GM13976 (cell line): Measurements from ENCODE around the gene TAS2R60.

Experiments used
- DNase-seq: peaks from one replicate; pipeline ENCODE4 v3.0.0; 2012; ENCODE audit warnings: low spot score
- CTCF ChIP-seq: IDR thresholded peaks from 2 replicates; pipeline ENCODE4 v1.5.1; 2012; ENCODE audit warnings: borderline replicate concordance, mild to moderate bottlenecking; ENCODE audit not compliant: insufficient read depth; ENCODE audit errors: extremely low read depth, missing control alignments, control extremely low read depth
- in situ Hi-C: fragments of 300-500 bp; cut with MboI; formaldehyde crosslinking; loops from one replicate; pipeline ENCODE4 v1.12.0; 2022; ENCODE audit warnings: low sequenced_read_pairs, mixed read lengths, inconsistent platforms; ENCODE audit not compliant: unreplicated experiment

Gene TAS2R60

GRCh38 chr7:143456992-143457793, 13.9 kb downstream of the TAS2R60 start:
- TF ChIP-seq CTCF = no peak
- in situ Hi-C loops = no loop called here
- no peak for DNase-seq

- TF ChIP-seq CTCF = no peak
- DNase-seq = no peak
Observed at GRCh38 chr7:143458263-143458662, 15.0 kb downstream of the TAS2R60 start.

GRCh38 chr7:143458681-143459080, 15.4 kb downstream of the TAS2R60 start:
- no peak for DNase-seq
- in situ Hi-C loops = no loop called here
- TF ChIP-seq CTCF = no peak

More at GRCh38 chr7:143458263-143458662, 15.0 kb downstream of the TAS2R60 start:
- in situ Hi-C loops = no loop called here

- in situ Hi-C loops = no loop called here
- DNase-seq = no peak
- TF ChIP-seq CTCF = no peak
Observed at GRCh38 chr7:143459359-143459758, 16.1 kb downstream of the TAS2R60 start.

GRCh38 chr7:143460271-143460979, 17.2 kb downstream of the TAS2R60 start:
- no peak for TF ChIP-seq CTCF
- in situ Hi-C loops = no loop called here
- no peak for DNase-seq

GRCh38 chr7:143462045-143462444, 18.8 kb downstream of the TAS2R60 start:
- in situ Hi-C loops = no loop called here
- no peak for DNase-seq
- no peak for TF ChIP-seq CTCF

- in situ Hi-C loops = no loop called here
- DNase-seq = no peak
Observed at GRCh38 chr7:143463556-143463955, 20.3 kb downstream of the TAS2R60 start.

More at GRCh38 chr7:143463556-143463955, 20.3 kb downstream of the TAS2R60 start:
- TF ChIP-seq CTCF = no peak
